Cardiac fibroblast (primary cell): Measurements from ENCODE around the gene RPRML.

Source experiments
- DNase-seq, 2 donors: peaks; one replicate each; pipeline versions ENCODE4 v3.0.0 to v3.0.0-alpha.2; 2010; ENCODE audit warnings: low read depth in 2 of 2
- H3K4me3 ChIP-seq, 2 donors: replicated peaks in 1 of 2; 1 replicate in 1 of 2; 2 replicates in 1 of 2; pipeline ENCODE4 v1.5.1; 2011; ENCODE audit warnings: low read depth in 2 of 2, low read length in 2 of 2, mild to moderate bottlenecking in 2 of 2, moderate library complexity in 1 of 2
- CTCF ChIP-seq: IDR thresholded peaks from one replicate; pipeline ENCODE4 v1.5.1; 2011; ENCODE audit warnings: low read depth, mild to moderate bottlenecking, low read length, inconsistent platforms

The RPRML gene

GRCh38 chr17:46935658-46936266 is 43.3 kb downstream of the RPRML start:
- no peak overlapping the region for H3K4me3 ChIP-seq
- no peak for TF ChIP-seq CTCF
- DNase-seq, result peak; percentile 51 to 64

- TF ChIP-seq CTCF, result no peak
- DNase-seq, result no peak
- H3K4me3 ChIP-seq, result no peak overlapping the region
Measured at GRCh38 chr17:46931596-46931995, 47.5 kb downstream of the RPRML start.

DNA sequence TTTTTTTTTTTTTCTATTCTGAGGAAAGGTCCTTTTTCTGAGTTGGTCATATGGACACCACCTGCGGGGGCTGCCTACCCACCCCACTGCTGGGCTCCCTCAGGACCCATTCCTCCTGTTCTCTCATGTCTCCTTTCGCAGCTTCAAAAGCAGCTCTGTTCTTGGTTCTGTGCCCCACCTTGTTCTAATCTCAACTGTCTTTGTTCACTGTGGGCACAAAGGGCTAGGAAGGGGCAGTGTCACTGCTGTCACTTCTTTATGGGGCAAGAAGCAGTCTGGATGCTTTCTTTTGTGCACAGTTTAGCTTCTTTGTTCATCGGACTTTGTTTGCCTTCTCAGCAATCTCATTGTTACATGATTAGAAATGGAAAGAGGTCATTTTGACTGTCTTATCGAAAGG is 49.0 kb downstream of the RPRML start:
- no peak for TF ChIP-seq CTCF
- H3K4me3 ChIP-seq, result no peak overlapping the region
- no peak for DNase-seq

GRCh38 chr17:46929413-46929812 is 49.6 kb downstream of the RPRML start:
- no peak overlapping the region for H3K4me3 ChIP-seq
- DNase-seq, result peak; percentile 9 to 45
- TF ChIP-seq CTCF, result no peak

DNA sequence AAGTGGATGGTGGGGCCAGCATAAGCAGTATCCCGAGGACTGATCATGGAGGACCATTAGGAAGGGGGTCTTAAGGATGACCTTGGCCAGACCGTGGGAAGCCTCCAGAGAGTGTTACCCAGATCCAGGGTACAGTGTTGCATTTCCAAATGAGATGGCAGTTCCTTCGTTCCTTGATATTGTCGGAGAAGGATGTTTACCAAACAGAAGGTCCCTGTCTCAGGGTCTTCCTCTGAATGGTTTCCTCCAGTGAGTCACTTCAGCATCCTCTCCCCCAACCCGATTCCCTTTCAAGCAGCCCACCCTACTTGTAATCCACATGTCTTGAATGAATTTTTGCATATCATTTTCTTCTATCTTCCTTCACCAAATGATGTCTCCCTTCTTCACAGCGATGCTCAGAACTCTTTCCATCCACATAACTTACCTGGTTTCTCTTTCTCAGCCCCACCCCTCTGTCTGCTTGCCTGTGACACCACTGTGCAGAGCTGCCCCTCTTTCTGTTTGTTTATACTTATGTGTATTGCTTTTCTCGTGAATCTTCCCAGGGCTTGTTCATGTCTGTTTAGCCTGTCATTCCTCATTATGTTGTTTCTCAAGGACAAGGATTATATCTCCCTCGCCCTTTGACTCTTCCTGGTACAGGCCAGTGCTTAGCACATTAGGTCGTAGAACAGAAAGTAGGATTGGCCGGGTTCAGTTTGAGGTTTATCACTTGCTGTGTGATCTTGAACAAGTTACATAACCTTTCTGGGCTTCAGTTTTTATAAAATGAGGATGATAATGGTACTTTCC is 50.4 kb downstream of the RPRML start:
- no peak overlapping the region for H3K4me3 ChIP-seq
- no peak for DNase-seq
- no peak for TF ChIP-seq CTCF
